PC-9 (cell line): Measurements from ENCODE around the gene AMOTL2. TPM values are rescaled to one million over a fixed set of nuclear protein-coding genes. Genes with fewer than 3 reads are reported as not detected.

Experiments used
- BruUV-seq: library from RNA; stranded (reverse); fragments of 400-500 nt; replicated peaks from 2 replicates; lab custom pipeline; 2021; lab: Mats Ljungman, UMichigan
- CTCF ChIA-PET: fragments of 300-600 bp; sonication (Branson Sonifier 250); formaldehyde crosslinking; loops from one replicate; lab custom pipeline; 2022; ENCODE audit warnings: antibody characterized with exemption; lab: Charles Lee
- POLR2A ChIA-PET: fragments of 300-600 bp; sonication (Branson Sonifier 250); formaldehyde crosslinking; loops from one replicate; lab custom pipeline; 2022; ENCODE audit warnings: antibody characterized with exemption; ENCODE audit not compliant: unreplicated experiment; lab: Charles Lee
- DNase-seq, 2 experiments: peaks; one replicate each; pipeline versions ENCODE4 v3.0.0 to v3.0.0-alpha.2; 2015 to 2022; ENCODE audit warnings: mixed read lengths in 1 of 2
- H2AFZ ChIP-seq: fragments of 200-600 bp; sonication (generic); 2 replicates; pipeline ENCODE4 v1.8.1; 2017; ENCODE audit warnings: antibody characterized with exemption
- H3F3A ChIP-seq: fragments of 200-600 bp; sonication (generic); 2 replicates; pipeline ENCODE4 v1.8.1; 2017; ENCODE audit warnings: antibody characterized with exemption, mild to moderate bottlenecking, low read depth; ENCODE audit not compliant: insufficient read depth
- H3K27ac ChIP-seq: fragments of 200-600 bp; sonication (generic); 2 replicates; pipeline ENCODE4 v1.6.1; 2016; ENCODE audit warnings: mixed run types
- H3K27me3 ChIP-seq: fragments of 200-600 bp; sonication (generic); 2 replicates; pipeline ENCODE4 v1.6.1; 2016; ENCODE audit warnings: low read depth, mixed run types; ENCODE audit not compliant: insufficient read depth
- H3K36me3 ChIP-seq: fragments of 200-600 bp; sonication (generic); 2 replicates; pipeline ENCODE4 v1.6.1; 2016; ENCODE audit warnings: low read depth, mixed run types
- H3K4me1 ChIP-seq: fragments of 200-600 bp; sonication (generic); replicated peaks from 2 replicates; pipeline ENCODE4 v1.6.1; 2016; ENCODE audit warnings: mixed run types; ENCODE audit not compliant: insufficient read depth
- H3K4me2 ChIP-seq: fragments of 200-600 bp; sonication (generic); 2 replicates; pipeline ENCODE4 v1.6.1; 2017; ENCODE audit warnings: mixed run types
- H3K4me3 ChIP-seq: fragments of 200-600 bp; sonication (generic); 2 replicates; pipeline ENCODE4 v1.6.1; 2016; ENCODE audit warnings: mixed run types
- H3K79me2 ChIP-seq: fragments of 200-600 bp; sonication (generic); 2 replicates; pipeline ENCODE4 v1.6.1; 2017; ENCODE audit warnings: low read depth, mixed run types
- H3K9me2 ChIP-seq: fragments of 200-600 bp; sonication (generic); 2 replicates; pipeline ENCODE4 v1.8.1; 2017; ENCODE audit warnings: mild to moderate bottlenecking; ENCODE audit not compliant: insufficient read depth
- H3K9me3 ChIP-seq: fragments of 200-600 bp; sonication (generic); 2 replicates; pipeline ENCODE4 v1.8.1; 2016; ENCODE audit warnings: low read depth; ENCODE audit not compliant: insufficient read depth
- H4K20me1 ChIP-seq: fragments of 200-600 bp; sonication (generic); 2 replicates; pipeline ENCODE4 v1.8.1; 2017; ENCODE audit not compliant: insufficient read depth
- CTCF ChIP-seq: fragments of 200-600 bp; sonication (generic); conservative IDR thresholded peaks from 2 replicates; pipeline ENCODE4 v1.6.1; 2017; ENCODE audit warnings: mixed run types, antibody characterized with exemption, mild to moderate bottlenecking, moderate library complexity
- EZH2 ChIP-seq: fragments of 200-600 bp; sonication (generic); IDR thresholded peaks from 2 replicates; pipeline ENCODE4 v1.8.0; 2017; ENCODE audit warnings: antibody characterized with exemption, low read depth
- intact Hi-C: fragments of 100-400 bp; cut with micrococcal nuclease; formaldehyde crosslinking; loops from one replicate; pipeline ENCODE4 v1.10.0; 2022; ENCODE audit not compliant: unreplicated experiment
- total RNA-seq: library from RNA; stranded (reverse); gene quantifications from 2 replicates; pipeline ENCODE4 v1.2.3, GENCODE V29; 2021

The AMOTL2 gene
- total RNA-seq, 1 experiment from 2014 or later, result 147 TPM

GRCh38 chr3:134388292-134388691, 14.0 kb upstream of the AMOTL2 start:
- CTCF ChIA-PET, result no interaction called here
- BruUV-seq, result no TSS peak
- H3F3A ChIP-seq, result no peaks in the 10 kb centered on the region
- no peaks in the 10 kb centered on the region for H3K9me2 ChIP-seq
- H3K4me1 ChIP-seq, result no peaks in the 10 kb centered on the region
- POLR2A ChIA-PET, result no interaction called here
- H2AFZ ChIP-seq, result no peak overlapping the region
- DNase-seq, result no peak
- no peaks in the 10 kb centered on the region for H3K79me2 ChIP-seq
- no peak overlapping the region for H3K4me2 ChIP-seq
- H3K27me3 ChIP-seq, result no peaks in the 10 kb centered on the region
- no peaks in the 10 kb centered on the region for H3K36me3 ChIP-seq
- no peak overlapping the region for H3K27ac ChIP-seq
- no peak overlapping the region for H3K4me3 ChIP-seq
- no peak for TF ChIP-seq EZH2
- no peak for TF ChIP-seq CTCF
- no peaks in the 10 kb centered on the region for H4K20me1 ChIP-seq
- intact Hi-C loops, result no loop called here
- H3K9me3 ChIP-seq, result no peaks in the 10 kb centered on the region; the same call in 1 of the 2 replicates

GRCh38 chr3:134387293-134387692, 13.0 kb upstream of the AMOTL2 start:
- Histone ChIP-seq H3K4me1 (peaks cover 10% of the 10 kb centered on the region), H3K27me3 (no peaks in the 10 kb centered on the region), H3K4me2 (no peak overlapping the region), H3K79me2 (no peaks in the 10 kb centered on the region), H3K9me3 (no peaks in the 10 kb centered on the region; the same call in 1 of the 2 replicates), H3F3A (0 out of 2 replicates have a peak, but pooled peaks cover under 1% of the 10 kb centered on the region), H3K27ac (no peak overlapping the region), H4K20me1 (no peaks in the 10 kb centered on the region), H3K4me3 (no peak overlapping the region), H3K36me3 (no peaks in the 10 kb centered on the region), H3K9me2 (no peaks in the 10 kb centered on the region), H2AFZ (no peak overlapping the region)
- TF ChIP-seq EZH2 (no peak), CTCF (no peak)
- intact Hi-C loops, result no loop called here
- BruUV-seq, result no TSS peak
- DNase-seq, result no peak
- CTCF ChIA-PET, result no interaction called here
- POLR2A ChIA-PET, result no interaction called here

GRCh38 chr3:134384963-134385362, 10.7 kb upstream of the AMOTL2 start:
- intact Hi-C loops, result no loop called here
- POLR2A ChIA-PET, result no interaction called here
- TF ChIP-seq EZH2 (no peak), CTCF (no peak)
- H3K79me2 ChIP-seq, result no peaks in the 10 kb centered on the region
- H3K27ac ChIP-seq, result no peak overlapping the region
- no peaks in the 10 kb centered on the region for H4K20me1 ChIP-seq
- H3K27me3 ChIP-seq, result no peaks in the 10 kb centered on the region
- H3K9me3 ChIP-seq, result no peaks in the 10 kb centered on the region
- no peak for DNase-seq
- H2AFZ ChIP-seq, result no peak overlapping the region
- no TSS peak for BruUV-seq
- peaks cover 23% of the 10 kb centered on the region for H3K4me1 ChIP-seq
- H3K4me2 ChIP-seq, result no peak overlapping the region
- peaks cover 4% of the 10 kb centered on the region; the same call in 1 of the 2 replicates for H3F3A ChIP-seq
- no peaks in the 10 kb centered on the region for H3K36me3 ChIP-seq
- CTCF ChIA-PET, result no interaction called here
- no peaks in the 10 kb centered on the region for H3K9me2 ChIP-seq
- H3K4me3 ChIP-seq, result no peak overlapping the region
